Femur (tissue), 1 donor: ENCODE measurements around the gene MAGI1.
"Not testable (repeated sequence)": the region's sequence is repeated elsewhere in the genome, so short reads cannot be mapped to it uniquely, and the experiment has no call there.

ENCODE experiments used
- DNase-seq: peaks from one replicate; pipeline ENCODE4 v3.0.0-alpha.2; 2017

MAGI1 gene

GRCh38 chr3:66037986-66038369, 740 bp downstream of the MAGI1 start:
- no peak for DNase-seq

GRCh38 chr3:66037330-66037985, 1.3 kb downstream of the MAGI1 start:
- peak; percentile 40 for DNase-seq

DNA sequence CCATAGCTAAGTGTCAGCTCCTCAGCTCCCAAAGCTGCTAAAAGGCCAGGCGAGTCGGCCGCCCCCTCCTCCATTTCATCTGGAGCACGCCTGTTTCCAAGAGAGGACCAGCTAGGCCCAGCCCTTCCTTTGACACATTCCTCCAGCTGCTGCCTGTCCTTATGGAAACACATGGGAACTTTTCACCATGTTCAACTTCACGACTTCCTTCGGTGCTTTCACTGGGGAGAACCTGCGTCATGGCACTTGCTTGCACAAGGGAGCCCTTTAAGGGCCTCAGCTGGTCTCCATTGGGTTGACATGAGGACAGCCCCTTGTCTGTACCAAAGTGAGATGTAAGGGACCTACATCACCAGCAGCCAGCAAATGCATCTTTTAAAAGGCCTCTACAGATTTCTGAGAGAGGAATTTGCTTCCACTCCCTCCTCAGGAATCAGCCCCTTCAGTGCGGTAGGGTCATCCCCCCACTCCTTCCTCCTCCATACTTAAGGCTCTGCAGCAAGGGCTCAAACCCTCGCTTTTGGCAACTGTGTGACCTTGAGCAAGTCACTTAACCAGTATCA, 2.1 kb downstream of the MAGI1 start:
- DNase-seq, result no peak

DNA sequence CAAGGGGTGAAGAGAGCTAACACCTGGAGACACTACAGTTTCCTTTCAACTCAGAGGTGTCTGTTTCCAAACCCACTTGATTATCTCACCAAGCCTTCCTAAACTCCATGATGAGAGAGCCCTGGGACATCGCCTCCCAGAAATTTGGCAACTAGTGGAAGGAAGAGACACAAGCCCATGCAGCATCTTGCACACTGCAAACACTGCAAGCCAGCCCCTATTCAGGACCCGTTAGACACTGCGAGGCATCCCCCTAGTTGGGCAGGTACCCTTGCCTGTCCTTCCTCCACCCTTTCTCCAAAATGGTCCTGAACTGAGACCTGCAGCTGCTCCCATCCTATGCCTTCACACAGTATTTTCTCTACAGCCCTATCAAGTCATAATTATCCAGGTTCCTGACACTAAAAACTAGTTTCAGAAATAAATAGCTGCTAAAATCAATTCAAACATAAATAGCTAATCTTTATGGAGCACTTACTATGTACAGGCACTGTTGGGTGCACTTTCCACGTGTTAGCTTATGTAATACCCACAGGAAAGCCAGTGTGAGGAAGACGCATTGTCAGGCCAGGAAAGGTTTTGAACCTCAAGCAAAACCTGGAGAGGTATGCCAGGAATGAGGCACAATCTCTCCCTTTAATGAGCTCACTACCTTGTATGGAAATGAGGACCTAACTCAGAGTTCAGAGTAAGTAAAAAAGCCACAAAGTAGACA, 2.8 kb downstream of the MAGI1 start:
- DNase-seq, result no peak

- DNase-seq, result no peak
Measured at GRCh38 chr3:66033241-66034138, 5.2 kb downstream of the MAGI1 start.

- no peak for DNase-seq
Measured at GRCh38 chr3:66031102-66031698, 7.5 kb downstream of the MAGI1 start.

GRCh38 chr3:66029443-66029842, 9.3 kb downstream of the MAGI1 start:
- no peak for DNase-seq

GRCh38 chr3:66029014-66029413, 9.7 kb downstream of the MAGI1 start:
- DNase-seq, result no peak

DNA sequence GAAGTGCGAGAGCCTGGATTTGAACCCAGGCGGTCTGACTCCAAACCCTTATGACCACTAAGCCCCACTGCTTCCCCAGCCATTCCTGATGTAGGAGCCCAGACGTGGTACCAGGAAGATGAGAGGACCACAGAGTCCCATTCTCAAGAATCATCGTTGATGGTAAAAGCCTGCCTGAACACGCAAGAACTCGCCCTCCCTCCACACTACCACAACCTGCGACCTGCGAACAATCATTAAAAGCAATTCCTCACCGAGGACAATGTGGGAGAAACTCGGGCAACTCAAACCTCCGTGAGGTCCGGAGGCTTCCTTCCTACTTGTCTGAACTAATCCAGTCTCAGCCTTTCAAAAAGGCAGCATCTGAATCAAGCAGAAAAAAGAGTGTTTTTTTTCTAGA, 10.3 kb downstream of the MAGI1 start:
- no peak for DNase-seq

GRCh38 chr3:66027099-66027498, 11.6 kb downstream of the MAGI1 start:
- not testable (repeated sequence) for DNase-seq

- DNase-seq, result no peak
Measured at GRCh38 chr3:66023738-66024385, 14.9 kb downstream of the MAGI1 start.

GRCh38 chr3:66023229-66023628, 15.5 kb downstream of the MAGI1 start:
- no peak for DNase-seq

- DNase-seq, result no peak
Measured at GRCh38 chr3:66021731-66022131, 17.0 kb downstream of the MAGI1 start.

GRCh38 chr3:66019896-66020295, 18.8 kb downstream of the MAGI1 start:
- DNase-seq, result no peak

GRCh38 chr3:66018057-66019033, 20.4 kb downstream of the MAGI1 start:
- DNase-seq, result no peak

GRCh38 chr3:66017591-66017990, 21.1 kb downstream of the MAGI1 start:
- DNase-seq, result no peak

DNA sequence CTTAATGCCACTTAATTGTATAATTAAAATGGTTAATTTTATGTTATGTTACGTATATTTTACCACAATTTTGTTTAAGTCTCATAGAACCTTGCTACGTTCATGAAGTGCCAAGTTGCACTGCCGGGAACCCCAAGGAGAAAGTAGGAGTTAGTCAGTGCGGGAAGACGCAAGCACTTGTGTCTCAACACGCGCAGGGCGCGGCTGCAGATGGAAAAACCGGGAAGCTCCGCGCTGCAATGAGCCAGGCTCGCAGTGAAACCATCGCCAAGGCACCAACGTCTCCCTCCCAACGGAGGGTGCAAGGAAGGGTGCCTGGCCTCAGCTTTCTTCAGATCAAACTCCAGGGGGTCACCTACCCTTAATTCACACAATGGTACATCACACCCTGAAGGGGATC, 21.6 kb downstream of the MAGI1 start:
- no peak for DNase-seq

GRCh38 chr3:66015841-66016240, 22.9 kb downstream of the MAGI1 start:
- DNase-seq, result no peak

DNA sequence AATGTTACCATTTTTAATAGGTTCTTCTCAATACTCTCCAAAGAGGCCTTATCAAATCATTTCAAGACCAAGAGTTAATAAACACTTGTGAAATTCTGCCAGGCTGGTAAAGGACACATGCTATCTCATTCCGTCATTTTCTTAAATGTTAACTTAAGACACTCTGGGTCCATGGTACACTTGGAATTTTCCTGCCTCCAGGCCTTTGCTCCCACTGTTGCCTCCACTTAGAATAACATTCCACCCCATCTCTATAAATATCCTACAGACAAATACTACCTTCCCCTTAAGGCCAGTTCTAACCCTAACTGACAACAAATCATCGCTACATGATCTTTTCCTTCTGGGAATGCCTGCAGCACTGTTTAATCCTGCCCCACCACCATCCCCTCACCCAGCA, 24.1 kb downstream of the MAGI1 start:
- no peak for DNase-seq

DNA sequence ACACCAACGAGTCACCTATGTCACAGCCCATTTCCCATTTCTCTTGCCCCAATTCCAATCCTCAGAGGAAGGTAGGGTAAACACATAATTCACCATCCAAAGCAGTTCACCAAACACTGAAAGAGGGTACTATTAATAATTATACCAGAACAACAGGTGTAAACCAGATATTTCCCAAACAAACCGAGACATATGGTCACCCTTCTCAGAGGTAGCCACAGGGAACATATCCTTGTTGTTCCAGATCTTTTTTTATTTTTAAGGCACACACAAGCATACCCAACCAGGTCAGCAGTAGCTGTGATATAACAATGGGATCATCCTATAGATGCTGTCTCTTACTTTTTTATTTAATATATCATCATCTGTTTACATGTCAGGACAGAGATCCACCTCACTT, 24.7 kb downstream of the MAGI1 start:
- no peak for DNase-seq

DNA sequence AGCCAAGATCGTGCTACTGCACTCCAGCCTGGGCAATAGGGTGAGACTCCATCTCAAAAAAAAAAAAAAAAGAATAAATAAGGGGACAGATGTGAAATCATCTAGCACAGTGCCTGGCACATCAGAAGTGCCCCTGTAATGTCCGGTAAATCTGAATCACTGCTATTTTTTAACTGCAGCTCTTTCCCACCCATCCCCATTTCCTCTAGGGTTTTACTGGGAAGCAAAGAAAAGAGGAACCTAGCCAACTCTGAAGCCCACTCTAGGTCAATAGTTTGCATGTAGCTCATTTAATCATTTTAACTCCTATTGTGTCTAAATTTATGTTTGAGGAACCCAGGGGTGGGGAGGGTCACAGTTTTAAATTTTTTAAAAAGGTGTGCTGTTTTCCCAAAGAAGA, 26.0 kb downstream of the MAGI1 start:
- no peak for DNase-seq
